DOHH2 (cell line): ENCODE data around the gene TMEM255B.

ENCODE experiments used
- H3F3A ChIP-seq: fragments of 200-600 bp; sonication (generic), shearing (Covaris generic); 2 replicates; pipeline ENCODE4 v1.6.0; 2016; ENCODE audit warnings: antibody characterized with exemption, mild to moderate bottlenecking; ENCODE audit not compliant: control insufficient read depth, insufficient read depth
- H3K27ac ChIP-seq: fragments of 200-600 bp; sonication (generic); 2 replicates; pipeline ENCODE4 v1.5.1; 2014; ENCODE audit warnings: low read depth, mild to moderate bottlenecking, low read length, moderate library complexity
- H3K27me3 ChIP-seq: fragments of 200-600 bp; sonication (generic); 2 replicates; pipeline ENCODE4 v1.6.1; 2014; ENCODE audit warnings: mild to moderate bottlenecking, low read length, mixed read lengths; ENCODE audit not compliant: control insufficient read depth
- H3K36me3 ChIP-seq: fragments of 200-600 bp; sonication (generic); 2 replicates; pipeline ENCODE4 v1.6.1; 2014; ENCODE audit warnings: mild to moderate bottlenecking, low read length, moderate library complexity, mixed read lengths; ENCODE audit not compliant: control insufficient read depth
- H3K4me1 ChIP-seq: fragments of 200-600 bp; sonication (generic); 2 replicates; pipeline ENCODE4 v1.6.1; 2014; ENCODE audit warnings: mild to moderate bottlenecking, low read length, mixed read lengths; ENCODE audit not compliant: control insufficient read depth
- H3K4me2 ChIP-seq: fragments of 200-600 bp; sonication (generic); 2 replicates; pipeline ENCODE4 v1.6.0; 2014; ENCODE audit warnings: mild to moderate bottlenecking, low read length, moderate library complexity
- H3K4me3 ChIP-seq: fragments of 200-600 bp; sonication (generic); 2 replicates; pipeline ENCODE4 v1.5.1; 2014; ENCODE audit warnings: mild to moderate bottlenecking, low read length, mixed read lengths
- H3K79me2 ChIP-seq: fragments of 200-600 bp; sonication (generic); 2 replicates; pipeline ENCODE4 v1.6.1; 2014; ENCODE audit warnings: mild to moderate bottlenecking, low read length, mixed read lengths; ENCODE audit not compliant: control insufficient read depth
- H3K9me2 ChIP-seq: fragments of 200-600 bp; sonication (generic); replicated peaks from 2 replicates; pipeline ENCODE4 v1.6.1; 2014; ENCODE audit warnings: mild to moderate bottlenecking, low read length, mixed read lengths; ENCODE audit not compliant: control insufficient read depth
- H3K9me3 ChIP-seq: fragments of 200-600 bp; sonication (generic); 2 replicates; pipeline ENCODE4 v1.6.1; 2014; ENCODE audit warnings: antibody characterized with exemption, low read length, mixed read lengths; ENCODE audit not compliant: control insufficient read depth, insufficient read depth
- H4K20me1 ChIP-seq: fragments of 200-600 bp; sonication (generic); 2 replicates; pipeline ENCODE4 v1.6.0; 2014; ENCODE audit warnings: low read depth, mild to moderate bottlenecking, antibody characterized with exemption, low read length, moderate library complexity; ENCODE audit not compliant: control insufficient read depth, insufficient read depth
- CTCF ChIP-seq: fragments of 200-600 bp; sonication (generic); IDR thresholded peaks from one replicate; pipeline ENCODE4 v1.5.1; 2014; ENCODE audit warnings: antibody characterized with exemption, mild to moderate bottlenecking, low read depth, low read length; ENCODE audit not compliant: poor library complexity, severe bottlenecking
- EZH2phosphoT487 ChIP-seq: fragments of 200-600 bp; sonication (generic); IDR thresholded peaks from 2 replicates; pipeline ENCODE4 v1.6.1; 2017; ENCODE audit warnings: borderline replicate concordance, mild to moderate bottlenecking, antibody characterized with exemption, low read length, moderate library complexity, mixed read lengths

TMEM255B gene

GRCh38 chr13:113803409-113804016 is 44.5 kb downstream of the TMEM255B start:
- Histone ChIP-seq H3K9me3 (peaks cover 28% of the 10 kb centered on the region), H3K36me3 (no peaks in the 10 kb centered on the region), H3K27ac (no peak overlapping the region), H3K4me1 (no peaks in the 10 kb centered on the region), H4K20me1 (no peaks in the 10 kb centered on the region), H3F3A (no peaks in the 10 kb centered on the region), H3K4me3 (no peak overlapping the region), H3K4me2 (no peak overlapping the region), H3K27me3 (no peaks in the 10 kb centered on the region), H3K9me2 (no peaks in the 10 kb centered on the region), H3K79me2 (no peaks in the 10 kb centered on the region)
- no peak for TF ChIP-seq CTCF

- no peaks in the 10 kb centered on the region for H3K4me1 ChIP-seq
- H3K36me3 ChIP-seq = no peaks in the 10 kb centered on the region
- no peaks in the 10 kb centered on the region for H3F3A ChIP-seq
- no peaks in the 10 kb centered on the region for H3K27me3 ChIP-seq
- peaks cover 33% of the 10 kb centered on the region for H3K9me3 ChIP-seq
- H3K4me3 ChIP-seq = no peak overlapping the region
- no peak overlapping the region for H3K27ac ChIP-seq
- H3K4me2 ChIP-seq = no peak overlapping the region
- H3K9me2 ChIP-seq = no peaks in the 10 kb centered on the region
- no peaks in the 10 kb centered on the region for H3K79me2 ChIP-seq
- H4K20me1 ChIP-seq = no peaks in the 10 kb centered on the region
- TF ChIP-seq CTCF (no peak), EZH2phosphoT487 (no peak)
Observed at GRCh38 chr13:113804017-113804702, 45.1 kb downstream of the TMEM255B start.

GRCh38 chr13:113804703-113805430 is 45.8 kb downstream of the TMEM255B start:
- Histone ChIP-seq H3K27ac (no peak overlapping the region), H3K9me2 (no peaks in the 10 kb centered on the region), H3K27me3 (no peaks in the 10 kb centered on the region), H3K4me1 (no peaks in the 10 kb centered on the region), H3F3A (no peaks in the 10 kb centered on the region), H3K79me2 (no peaks in the 10 kb centered on the region), H4K20me1 (no peaks in the 10 kb centered on the region), H3K4me3 (no peak overlapping the region), H3K9me3 (peaks cover 36% of the 10 kb centered on the region), H3K4me2 (no peak overlapping the region), H3K36me3 (no peaks in the 10 kb centered on the region)
- no peak for TF ChIP-seq EZH2phosphoT487
- no peak for TF ChIP-seq CTCF
